OCI-M1 (cell line): ENCODE results near the gene GIPC1.
"Not testable (repeated sequence)": the region's sequence is repeated elsewhere in the genome, so short reads cannot be mapped to it uniquely, and the experiment has no call there.

Experiments
- DNase-seq: peaks from one replicate; lab custom pipeline; 2025; lab: John Stamatoyannopoulos, UW

GIPC1 gene

GRCh38 chr19:14470031-14470876 lies 25.7 kb downstream of the GIPC1 start:
- DNase-seq: no peak

GRCh38 chr19:14467816-14468215 lies 28.1 kb downstream of the GIPC1 start:
- DNase-seq: no peak

- DNase-seq: no peak
These were observed 28.5 kb downstream of the GIPC1 start for GRCh38 chr19:14467391-14467790.

GRCh38 chr19:14463747-14464146 lies 32.2 kb downstream of the GIPC1 start:
- no peak for DNase-seq

GRCh38 chr19:14462401-14462800 lies 33.5 kb downstream of the GIPC1 start:
- DNase-seq: not testable (repeated sequence)

- DNase-seq: no peak
These were observed 35.0 kb downstream of the GIPC1 start for GRCh38 chr19:14460935-14461334.

- DNase-seq: no peak
These were observed 36.2 kb downstream of the GIPC1 start for GRCh38 chr19:14459703-14460102.

- DNase-seq: not testable (repeated sequence)
These were observed 43.6 kb downstream of the GIPC1 start for GRCh38 chr19:14452303-14452702.

- no peak for DNase-seq
These were observed 45.1 kb downstream of the GIPC1 start for GRCh38 chr19:14450876-14451275.

GRCh38 chr19:14450168-14450874 lies 45.6 kb downstream of the GIPC1 start:
- DNase-seq: peak; percentile 94

GRCh38 chr19:14449321-14449720 lies 46.6 kb downstream of the GIPC1 start:
- DNase-seq: no peak

GRCh38 chr19:14446336-14447036 lies 49.4 kb downstream of the GIPC1 start:
- DNase-seq: no peak

- DNase-seq: no peak
These were observed 52.2 kb downstream of the GIPC1 start for GRCh38 chr19:14443632-14444216.

- DNase-seq: no peak
These were observed 52.9 kb downstream of the GIPC1 start for GRCh38 chr19:14442891-14443631.

GRCh38 chr19:14441041-14441938 lies 54.6 kb downstream of the GIPC1 start:
- DNase-seq: no peak

- DNase-seq: peak; percentile 100
These were observed 55.9 kb downstream of the GIPC1 start for GRCh38 chr19:14440049-14440448.

- no peak for DNase-seq
These were observed 56.9 kb downstream of the GIPC1 start for GRCh38 chr19:14439014-14439413.

GRCh38 chr19:14437578-14438140 lies 58.3 kb downstream of the GIPC1 start:
- DNase-seq: no peak

- DNase-seq: no peak
These were observed 60.4 kb downstream of the GIPC1 start for GRCh38 chr19:14435320-14436050.
